ENCODE measurements around the gene KRTAP12-3.
"Not testable (repeated sequence)": the region's sequence is repeated elsewhere in the genome, so short reads cannot be mapped to it uniquely, and the experiment has no call there.

The KRTAP12-3 gene

DNA sequence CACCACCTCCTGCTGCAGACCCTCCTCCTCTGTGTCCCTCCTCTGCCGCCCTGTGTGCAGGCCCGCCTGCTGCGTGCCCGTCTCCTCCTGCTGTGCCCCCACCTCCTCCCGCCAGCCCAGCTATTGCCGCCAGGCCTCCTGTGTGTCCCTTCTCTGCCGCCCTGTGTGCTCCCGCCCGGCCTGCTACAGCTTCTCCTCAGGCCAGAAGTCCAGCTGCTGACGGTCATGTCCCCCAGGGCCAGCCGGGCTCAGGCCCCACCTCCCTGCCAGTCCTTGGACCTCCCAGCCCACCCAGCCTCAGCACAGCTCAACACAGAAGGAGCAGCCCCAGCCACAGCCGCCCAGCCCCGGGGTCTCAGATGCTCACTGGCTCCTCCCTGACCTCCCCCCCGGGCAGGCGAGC lies 29.9 kb upstream of the KRTAP12-3 start:
- not testable (repeated sequence) for DNase-seq

DNA sequence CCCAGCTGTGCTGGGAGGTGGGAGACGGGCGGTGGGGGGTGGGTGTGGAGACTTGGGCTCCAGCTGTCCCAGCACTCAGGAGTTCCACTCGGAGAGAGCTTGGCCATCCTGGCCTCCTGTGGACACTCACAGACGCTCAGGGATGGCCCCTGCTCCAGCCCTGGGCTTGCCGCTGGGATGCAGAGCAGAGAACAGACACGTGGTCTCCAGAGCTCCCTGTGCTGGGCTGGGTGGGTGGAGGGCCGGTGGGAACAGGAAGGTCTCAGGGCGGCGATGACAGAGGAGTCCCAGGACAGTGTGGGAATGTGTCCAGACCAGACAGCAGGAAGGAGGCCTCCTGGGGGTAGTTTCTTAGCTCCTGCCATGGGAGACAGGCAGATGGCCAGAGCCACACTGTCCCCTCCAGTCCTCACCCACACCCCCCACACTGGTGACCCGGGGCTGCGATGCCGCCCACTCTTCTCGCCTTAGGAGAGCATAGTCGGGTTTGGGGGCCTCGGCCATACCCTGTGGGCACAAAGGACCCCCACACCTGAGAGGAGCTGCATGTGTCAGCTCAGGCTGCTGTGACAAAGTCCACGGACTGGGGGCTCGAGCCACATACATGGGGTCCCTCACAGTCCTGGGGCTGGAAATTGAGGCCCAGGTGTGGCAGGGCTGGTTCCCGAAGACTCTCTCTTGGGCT lies 28.9 kb upstream of the KRTAP12-3 start:
- DNase-seq, result no peak

DNA sequence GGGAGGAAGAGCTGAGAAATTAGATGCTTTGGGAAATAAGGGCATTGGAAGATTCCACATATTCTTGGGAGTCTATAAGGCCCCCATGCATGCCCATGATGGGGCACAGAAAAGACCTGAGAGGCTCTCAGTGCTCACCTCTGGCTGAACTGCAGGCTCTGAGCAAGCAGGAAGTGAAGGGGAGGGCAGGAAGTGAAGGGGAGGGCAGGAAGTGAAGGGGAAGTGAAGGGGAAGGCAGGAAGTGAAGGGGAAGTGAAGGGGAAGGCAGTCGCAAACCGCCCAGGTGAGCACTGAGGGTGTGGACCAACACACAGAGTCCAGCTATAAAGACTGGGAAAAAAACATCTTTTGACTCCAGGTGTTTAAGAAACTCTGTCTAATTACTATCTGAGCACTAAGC lies 27.3 kb upstream of the KRTAP12-3 start:
- DNase-seq, result peak; percentile 38

DNA sequence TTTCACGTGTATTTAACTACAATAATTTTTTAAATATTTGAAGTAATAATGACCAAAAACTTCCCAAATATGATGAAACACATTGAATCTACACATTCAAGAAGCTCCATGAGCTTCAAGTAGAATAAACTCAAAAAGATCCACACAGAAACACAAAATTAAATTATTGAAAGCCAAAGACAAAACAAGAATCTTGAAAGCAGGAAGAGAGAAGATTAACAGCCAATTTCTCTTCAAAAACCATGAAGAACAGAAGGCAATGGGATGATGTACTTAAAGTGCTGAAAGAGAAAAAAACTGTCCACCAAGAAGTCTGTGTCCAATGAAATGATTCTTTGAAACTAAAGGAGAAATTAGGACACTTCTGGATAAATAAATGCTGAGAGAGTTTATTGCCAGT lies 25.7 kb upstream of the KRTAP12-3 start:
- no peak for DNase-seq

DNA sequence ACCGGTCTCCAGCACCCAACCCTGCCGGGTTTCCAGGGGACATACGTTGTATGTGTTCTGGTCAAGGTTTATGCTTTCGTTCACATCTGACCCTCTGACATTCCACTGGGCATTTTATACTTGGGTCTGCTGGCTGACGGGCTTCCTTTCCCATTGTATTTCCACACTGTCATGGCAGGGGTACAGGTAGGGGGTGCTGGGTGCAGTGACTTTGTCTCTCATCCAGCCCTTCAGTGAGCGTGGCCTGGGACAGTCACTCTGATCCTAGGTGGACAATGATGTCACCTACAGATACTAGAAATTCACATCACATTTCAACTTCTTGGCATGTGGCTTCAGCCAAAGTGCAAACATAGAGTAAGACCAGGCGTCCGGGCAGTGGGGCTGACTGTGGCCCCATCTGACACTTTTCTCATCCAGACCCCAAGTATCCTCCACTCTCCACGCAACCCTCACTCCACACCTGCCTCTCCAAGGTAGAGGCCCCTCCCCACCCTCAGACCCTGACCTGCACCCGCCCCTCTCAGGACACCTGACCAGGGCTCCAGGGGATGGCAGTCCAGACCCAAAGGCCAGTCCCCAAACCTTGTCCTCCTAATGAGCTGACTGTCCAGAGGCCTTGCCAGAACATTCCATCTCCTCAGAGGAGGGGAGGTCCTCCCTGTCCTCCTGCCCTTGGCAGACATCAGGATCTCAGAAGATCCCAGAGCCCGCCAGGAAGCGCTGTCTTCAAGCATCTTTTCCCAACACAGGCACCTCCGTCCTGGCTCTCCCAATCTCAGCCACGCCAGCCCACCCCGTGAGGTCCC lies 21.3 kb upstream of the KRTAP12-3 start:
- DNase-seq, result no peak

DNA sequence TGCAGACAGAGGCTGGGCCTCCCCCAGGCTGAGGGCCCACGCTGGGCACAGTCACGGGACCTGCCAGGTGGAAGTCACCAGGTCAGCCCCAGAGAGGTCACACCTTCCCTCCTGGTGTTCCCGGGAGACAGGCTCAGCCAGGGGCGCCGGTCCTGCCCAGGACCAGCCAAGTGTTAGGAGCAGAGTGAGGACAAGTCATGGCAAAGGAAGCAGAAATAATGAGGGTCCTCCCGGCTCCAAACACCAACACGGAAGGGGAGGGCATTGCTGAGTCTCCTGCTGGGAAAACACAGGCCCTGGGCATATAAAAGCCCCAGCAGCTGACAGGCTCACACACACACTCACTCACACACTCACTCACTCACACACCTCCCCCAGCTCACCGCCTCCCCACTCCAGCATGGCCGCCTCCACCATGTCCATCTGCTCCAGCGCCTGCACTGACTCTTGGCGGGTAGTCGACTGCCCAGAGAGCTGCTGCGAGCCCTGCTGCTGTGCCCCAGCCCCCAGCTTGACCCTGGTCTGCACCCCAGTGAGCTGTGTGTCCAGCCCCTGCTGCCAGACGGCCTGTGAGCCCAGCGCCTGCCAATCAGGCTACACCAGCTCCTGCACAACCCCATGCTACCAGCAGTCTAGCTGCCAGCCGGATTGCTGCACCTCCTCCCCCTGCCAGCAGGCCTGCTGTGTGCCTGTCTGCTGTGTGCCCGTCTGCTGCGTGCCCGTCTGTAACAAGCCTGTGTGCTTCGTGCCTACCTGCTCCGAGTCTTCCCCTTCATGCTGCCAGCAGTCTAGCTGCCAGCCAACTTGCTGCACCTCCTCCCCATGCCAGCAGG lies 20.5 kb upstream of the KRTAP12-3 start, which contains the start of gene KRTAP10-10:
TSS of gene KRTAP10-10 (plus strand) at position 339 of the 833 bp plus-strand sequence. CDS start at position 401, 62 bp downstream.
- DNase-seq, result peak; percentile 98

DNA sequence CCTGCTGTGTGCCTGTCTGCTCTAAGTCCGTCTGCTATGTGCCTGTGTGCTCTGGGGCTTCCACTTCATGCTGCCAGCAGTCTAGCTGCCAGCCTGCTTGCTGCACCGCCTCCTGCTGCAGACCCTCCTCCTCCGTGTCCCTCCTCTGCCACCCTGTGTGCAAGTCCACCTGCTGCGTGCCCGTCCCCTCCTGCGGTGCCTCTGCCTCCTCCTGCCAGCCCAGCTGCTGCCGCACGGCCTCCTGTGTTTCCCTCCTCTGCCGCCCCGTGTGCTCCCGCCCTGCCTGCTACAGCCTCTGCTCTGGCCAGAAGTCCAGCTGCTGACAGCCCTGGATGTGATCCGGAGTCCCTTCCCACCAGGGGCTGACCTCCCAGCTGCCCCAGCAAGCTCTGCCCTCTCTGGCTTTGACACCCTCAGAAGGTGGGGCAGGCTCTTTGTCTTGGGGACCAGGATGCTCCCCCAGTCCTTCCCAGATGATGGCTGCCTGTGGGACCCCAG lies 19.8 kb upstream of the KRTAP12-3 start:
- not testable (repeated sequence) for DNase-seq

DNA sequence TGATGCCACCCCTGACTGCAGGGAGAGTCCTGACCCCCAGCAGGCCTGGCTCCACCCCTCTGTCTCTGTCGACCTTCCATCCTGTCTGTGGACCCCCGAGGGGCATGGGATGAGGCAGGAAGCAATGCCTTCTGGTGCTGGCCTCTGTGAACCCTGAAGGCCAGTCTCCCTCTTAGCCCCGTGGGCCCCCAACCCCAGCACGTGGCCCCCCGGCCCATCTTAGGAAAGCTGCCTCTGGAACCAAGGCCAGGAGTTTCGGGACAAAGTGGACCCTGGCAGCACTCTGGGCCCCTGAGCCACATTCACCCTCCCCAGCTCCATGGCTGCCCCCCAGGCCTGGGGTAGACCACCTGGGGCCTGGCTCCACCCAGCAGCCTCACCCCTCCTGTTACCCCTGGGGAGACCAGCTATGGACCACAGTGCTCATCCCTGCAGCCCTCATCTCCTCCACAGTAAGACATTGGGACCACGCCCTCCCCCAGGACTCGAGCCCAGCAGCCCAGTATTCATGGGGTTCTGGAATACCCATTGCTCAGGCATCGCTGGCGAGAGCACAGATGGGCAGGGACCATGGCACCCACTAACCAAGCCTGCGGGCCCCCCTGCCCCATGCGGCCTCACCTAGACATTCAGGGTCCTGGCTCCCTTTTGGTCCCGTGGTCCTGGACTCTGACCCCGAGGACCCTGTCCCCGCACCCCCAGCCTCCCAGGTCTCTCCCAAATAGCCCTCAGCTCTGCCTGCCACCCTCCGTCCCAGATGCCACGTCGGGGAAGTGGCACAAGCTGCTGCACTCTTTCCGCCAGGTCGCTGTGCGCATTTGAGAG lies 19.0 kb upstream of the KRTAP12-3 start:
- DNase-seq, result not testable (repeated sequence)

DNA sequence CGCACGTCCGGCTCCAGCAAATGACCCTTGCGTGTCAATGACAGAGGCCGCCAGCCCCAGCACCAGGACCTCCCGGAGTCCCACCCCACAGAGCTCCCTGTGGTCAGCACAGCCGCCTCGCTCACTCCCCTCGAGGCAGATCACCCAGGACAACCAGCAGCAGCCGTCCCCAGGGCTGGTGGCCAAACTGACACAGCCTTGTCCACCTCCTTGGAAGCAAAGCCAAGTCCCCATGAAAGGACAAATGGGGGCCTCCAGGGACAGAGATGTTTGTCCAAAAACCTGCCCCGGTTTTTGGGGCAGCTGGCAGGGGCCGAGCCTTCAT lies 18.4 kb upstream of the KRTAP12-3 start:
- DNase-seq, result no peak

DNA sequence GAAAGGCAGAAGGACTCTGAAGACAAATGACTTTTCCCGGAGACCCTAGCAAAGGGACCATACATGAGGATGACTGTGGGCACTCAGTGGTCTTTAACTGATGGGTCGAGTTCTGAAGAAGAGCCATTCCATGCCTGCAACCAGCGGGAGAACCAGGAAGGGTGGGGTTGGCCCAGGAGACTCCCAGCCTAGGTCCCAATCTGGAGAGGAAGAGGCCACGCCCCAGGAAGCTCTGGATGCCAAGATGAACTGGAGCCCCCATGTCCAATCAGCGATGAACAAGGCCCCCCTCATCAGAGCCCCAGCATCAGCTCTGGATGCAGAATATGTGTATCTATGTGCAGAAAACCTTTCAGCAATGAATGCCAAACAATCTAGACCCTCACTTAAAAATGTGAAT lies 17.0 kb upstream of the KRTAP12-3 start:
- no peak for DNase-seq

DNA sequence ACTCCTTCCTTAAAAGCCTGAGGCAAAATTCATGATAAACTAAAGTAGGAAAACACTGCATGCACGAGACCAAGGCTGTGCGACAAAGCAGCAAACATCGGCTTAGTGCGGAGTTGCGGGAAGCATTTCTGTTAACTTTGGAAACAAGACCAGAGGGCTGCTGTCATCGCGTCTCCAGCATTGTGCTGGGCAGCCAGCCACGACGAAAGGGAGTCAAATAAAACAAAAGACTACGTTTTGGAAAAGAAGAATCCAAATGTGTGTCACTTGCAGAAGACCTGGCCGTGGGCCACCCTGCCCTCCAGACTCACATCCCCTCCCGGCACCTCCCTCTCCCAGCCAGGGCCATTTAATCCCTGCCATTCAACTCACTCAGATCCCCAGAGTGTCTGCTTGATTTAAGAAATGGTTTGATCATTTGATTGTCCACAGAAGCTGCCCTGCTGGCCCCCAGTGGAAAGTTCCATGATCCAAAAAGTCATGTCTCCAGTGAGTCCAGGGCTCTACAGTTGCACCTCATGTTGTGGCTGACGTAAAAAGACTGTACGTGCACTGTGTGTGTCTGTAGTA lies 13.9 kb upstream of the KRTAP12-3 start:
- peak; percentile 80 for DNase-seq

DNA sequence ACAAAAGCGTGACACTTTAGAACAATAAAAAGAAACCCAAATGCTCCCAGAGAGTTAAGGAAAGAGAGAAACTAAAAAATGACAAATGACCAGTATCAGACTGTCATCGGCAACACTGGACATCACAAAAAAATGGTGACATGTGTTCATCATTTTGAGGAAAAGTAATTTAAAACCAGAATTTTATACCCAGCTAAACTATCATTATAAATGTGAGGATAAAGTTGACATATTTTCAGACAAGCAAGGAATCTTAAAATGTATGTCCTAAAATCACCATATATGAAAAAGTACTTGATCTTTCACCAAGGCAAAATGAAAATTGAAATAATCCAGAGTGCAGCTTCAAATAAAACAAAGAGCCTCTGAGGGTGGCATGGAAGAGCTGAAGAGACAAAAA lies 12.9 kb upstream of the KRTAP12-3 start:
- DNase-seq, result no peak

DNA sequence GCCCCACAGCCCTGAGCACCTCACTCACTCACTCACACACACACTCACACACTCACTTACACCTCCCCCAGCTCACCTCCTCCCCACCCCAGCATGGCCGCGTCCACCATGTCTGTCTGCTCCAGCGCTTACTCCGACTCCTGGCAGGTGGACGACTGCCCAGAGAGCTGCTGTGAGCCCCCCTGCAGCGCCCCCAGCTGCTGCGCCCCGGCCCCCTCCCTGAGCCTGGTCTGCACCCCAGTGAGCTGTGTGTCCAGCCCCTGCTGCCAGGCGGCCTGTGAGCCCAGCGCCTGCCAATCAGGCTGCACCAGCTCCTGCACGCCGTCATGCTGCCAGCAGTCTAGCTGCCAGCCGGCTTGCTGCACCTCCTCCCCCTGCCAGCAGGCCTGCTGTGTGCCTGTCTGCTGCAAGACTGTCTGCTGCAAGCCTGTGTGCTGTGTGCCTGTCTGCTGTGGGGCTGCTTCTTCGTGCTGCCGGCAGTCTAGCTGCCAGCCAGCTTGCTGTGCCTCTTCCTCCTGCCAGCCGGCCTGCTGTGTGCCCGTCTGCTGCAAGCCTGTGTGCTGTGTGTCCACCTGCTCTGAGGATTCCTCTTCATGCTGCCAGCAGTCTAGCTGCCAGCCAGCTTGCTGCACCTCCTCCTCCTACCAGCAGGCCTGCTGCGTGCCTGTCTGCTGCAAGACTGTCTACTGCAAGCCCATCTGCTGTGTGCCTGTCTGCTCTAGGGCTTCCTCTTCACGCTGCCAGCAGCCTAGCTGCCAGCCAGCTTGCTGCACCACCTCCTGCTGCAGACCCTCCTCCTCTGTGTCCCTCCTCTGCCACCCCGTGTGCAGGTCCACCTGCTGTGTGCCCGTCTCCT lies 11.1 kb upstream of the KRTAP12-3 start, which contains the start of gene KRTAP10-11:
TSS of gene KRTAP10-11 (plus strand) at position 49 of the 856 bp plus-strand sequence. CDS start at position 94, 45 bp downstream.
- DNase-seq, result peak; percentile 94

DNA sequence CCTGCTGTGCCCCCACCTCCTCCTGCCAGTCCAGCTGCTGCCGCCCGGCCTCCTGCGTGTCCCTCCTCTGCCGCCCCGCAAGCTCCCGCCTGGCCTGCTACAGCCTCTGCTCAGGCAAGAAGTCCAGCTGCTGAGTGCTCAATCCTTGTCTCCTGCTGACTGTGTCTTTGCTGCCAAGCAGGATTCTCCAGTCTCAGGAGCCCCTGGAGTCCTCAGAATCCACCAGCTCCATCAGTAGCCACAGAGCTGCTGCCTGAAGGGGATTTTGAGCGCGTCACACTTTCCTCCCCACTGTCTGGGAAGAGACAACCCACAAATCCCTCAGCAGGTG lies 10.5 kb upstream of the KRTAP12-3 start:
- peak; percentile 94 for DNase-seq

DNA sequence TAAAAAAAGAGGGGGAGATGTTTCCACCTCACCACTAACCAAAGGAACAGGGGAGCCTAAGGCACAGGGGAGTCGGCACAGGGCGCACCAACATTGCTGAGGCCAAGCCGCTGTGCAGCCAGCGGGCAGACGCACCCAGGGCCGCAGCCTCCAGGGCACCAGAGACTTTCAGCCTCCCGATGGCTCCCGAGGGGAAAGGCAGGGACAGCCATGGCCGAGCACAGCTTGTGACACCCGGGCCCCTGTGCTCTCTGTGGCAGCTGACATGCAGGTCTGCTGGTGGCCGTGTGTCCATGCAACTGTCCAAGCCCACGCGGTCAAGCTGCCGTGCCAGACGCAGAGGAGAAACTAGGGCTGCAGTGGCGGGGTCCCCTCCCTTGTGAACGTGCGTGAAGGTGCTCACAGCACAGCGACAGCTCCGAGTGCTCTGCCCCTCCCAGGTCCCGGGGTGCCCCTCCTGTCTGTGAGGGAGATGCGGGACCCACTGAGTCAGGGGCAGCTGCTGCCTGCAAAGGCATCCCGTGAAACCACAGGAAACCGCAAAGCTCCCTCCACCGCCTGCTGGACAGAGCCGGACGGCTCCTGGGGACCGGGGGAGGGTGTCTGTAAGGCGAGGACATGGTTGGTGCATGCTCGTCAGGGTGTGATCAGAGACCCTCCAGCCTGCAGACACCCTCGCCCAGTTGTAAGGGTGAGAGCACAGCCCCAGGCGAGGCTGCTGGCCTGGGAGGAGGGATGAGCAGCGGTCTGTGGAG lies 9.0 kb upstream of the KRTAP12-3 start:
- no peak for DNase-seq

DNA sequence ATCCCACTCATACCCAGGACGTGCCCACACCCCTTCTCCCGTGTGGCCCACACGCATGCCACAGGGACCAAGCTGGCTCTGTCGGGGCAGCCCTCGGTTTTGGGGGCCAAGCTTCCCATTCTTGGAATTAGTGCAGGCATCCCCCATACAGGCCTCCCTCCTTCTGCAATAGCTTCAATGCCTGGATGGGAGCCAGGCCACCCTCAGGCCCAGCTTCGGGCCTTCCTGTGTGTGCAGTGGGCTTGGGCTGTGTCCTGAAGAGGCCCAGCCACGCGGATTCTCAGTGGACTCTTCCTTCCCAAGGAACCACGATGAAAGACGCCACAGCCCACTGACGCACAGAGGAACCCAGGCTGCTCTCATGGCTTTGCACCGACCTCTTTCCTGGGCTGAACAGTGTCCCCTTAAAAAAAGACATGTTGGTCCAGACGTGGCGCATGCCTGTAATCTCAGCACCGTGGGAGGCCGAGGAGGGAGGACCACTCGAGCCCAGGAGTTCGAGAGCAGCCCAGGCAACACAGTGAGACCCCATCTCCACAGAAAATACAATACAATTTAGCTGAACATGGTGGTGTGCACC lies 8.1 kb upstream of the KRTAP12-3 start:
- no peak for DNase-seq

DNA sequence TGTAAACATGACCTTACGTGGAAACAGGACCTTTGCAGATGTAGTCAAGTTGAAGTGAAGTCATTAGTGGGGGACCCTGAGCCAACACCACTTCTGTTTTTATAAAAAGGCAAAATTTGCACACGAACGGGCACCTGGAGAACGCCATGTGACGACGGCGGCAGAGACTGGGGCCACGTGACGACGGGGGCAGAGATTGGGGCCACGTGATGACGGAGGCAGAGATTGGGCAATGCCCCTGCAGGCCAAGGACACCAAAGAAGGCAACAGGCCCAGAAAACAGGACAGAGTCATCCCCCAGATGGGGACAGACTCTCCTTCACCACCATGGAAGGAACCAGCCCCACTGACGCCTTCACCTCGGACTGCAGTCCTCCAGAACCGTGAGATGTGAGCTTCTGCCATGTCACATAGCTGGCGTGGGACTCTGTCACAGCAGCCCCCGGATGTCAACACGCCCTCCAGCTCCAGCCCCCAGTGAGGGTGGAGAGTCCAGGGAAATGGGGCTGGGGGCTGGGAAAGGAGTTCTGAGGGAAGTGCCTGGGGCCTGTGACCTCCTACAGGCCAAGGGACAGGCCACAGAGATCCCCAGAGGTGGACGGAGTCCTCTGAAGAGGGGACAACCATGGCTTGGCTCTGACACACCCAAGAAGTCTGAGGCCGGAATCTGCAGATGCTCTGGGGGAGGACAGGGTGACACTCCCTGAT lies 7.3 kb upstream of the KRTAP12-3 start:
- DNase-seq, result no peak

DNA sequence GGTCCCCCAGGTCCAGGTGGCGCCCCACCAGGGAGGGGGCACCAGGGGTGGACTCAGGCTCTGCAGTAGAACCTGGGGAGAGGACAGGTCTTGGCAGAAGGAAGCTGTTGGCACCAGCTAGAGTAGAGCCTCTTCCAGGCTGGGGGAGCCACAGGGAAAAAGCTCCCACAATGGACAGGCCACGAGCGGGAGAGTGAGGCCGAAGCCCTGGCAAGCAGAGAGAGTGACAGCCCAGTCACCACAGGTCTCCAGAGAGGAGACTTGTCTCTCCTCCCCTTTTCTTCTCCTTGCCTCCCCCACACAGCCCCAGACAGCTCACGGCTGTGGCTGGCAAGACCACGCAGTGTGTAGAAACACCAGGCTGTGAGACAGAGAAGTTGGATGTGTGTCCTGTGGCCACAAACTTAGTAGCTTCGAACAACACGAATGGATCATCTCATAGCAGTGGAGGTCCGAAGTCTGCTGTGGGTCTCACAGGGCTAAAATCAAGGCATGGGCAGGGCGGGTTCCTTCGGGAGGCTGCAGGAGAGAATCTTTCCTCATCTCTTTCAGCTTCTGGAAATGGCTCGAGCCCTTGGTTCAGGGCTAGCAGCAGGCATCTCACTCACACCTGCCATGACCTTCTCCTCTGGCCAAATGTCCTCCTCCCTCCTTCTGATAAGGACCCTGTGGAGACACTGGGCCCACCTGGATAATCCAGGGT lies 6.6 kb upstream of the KRTAP12-3 start:
- DNase-seq, result no peak

DNA sequence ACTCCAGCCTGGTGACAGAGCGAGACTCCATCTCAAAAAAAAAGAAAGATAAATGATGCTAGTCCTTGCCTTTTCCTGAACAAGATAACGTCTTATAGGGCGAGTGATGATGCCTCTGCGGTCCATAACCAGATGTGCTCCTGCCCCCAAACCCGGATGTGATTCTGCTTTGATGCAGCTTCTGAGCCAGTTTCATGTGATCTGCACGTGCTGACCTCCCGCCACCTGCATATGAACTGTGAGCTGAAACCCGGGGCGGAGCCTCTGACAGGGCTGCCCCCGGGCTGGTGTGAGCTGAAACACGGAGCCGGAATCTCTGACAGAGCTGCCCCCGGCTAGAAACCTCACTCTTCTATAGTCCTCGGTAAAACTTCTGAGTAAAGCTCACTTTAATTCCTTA lies 4.6 kb upstream of the KRTAP12-3 start:
- peak; percentile 64 for DNase-seq

Measured in NCI-H69 (cell line).